ENCODE results near the gene VAMP8. TPM values are rescaled to one million over a fixed set of nuclear protein-coding genes. Genes with fewer than 3 reads are reported as not detected.
A peak's percentile ranks its signal among the peaks of the same experiment; 100 is the strongest.

The VAMP8 gene
- total and polyA plus RNA-seq, 2 donors (not counting 3 experiments of a cell fraction or from before 2014, with no cell fraction given): 39.0 to 68.7 TPM

DNA sequence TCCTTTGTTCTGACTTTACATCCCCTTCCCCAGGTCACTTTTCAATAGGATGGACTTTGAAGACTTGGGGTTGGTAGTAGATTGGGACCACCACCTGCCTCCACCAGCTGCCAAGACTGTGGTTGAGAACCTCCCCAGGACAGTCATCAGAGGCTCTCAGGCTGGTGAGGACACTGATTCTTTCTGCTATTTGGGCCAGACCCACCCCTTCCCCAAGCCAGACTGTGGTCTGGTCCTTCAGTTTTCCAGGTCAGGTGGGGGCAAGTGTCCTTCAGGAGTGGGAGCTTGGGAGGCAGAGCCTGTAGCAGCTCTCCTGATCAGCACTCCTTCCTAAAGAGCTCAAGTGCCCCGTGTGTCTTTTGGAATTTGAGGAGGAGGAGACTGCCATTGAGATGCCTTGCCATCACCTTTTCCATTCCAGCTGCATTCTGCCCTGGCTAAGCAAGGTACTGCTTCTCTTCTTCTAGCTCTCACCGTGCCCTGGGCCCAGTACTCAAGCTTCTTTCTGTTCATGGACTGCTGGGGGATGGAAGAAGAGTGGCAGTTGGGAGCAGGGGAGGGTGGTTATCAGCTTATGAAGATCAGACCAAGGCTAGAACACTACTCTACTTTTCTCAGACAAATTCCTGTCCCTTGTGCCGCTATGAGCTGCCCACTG, 19.2 kb downstream of the VAMP8 start:
- Histone ChIP-seq H4K20me1 (replicated peaks; ENCODE audit: control insufficient read depth, extremely low read depth, insufficient read depth, low read length) (no peaks in the 10 kb centered on the region), H2AFZ (ENCODE audit: low read depth, low read length) (no peak overlapping the region), H3K4me1 (ENCODE audit: control insufficient read depth, extremely low read depth, insufficient read depth, low read length) (peaks cover 17% of the 10 kb centered on the region), H3K36me3 (ENCODE audit: control insufficient read depth in 2 of 2, extremely low read depth in 1 of 2, insufficient read depth in 2 of 2, low read length in 2 of 2) (peaks cover 0 to 36% of the 10 kb centered on the region in 2 experiments), H3K79me2 (ENCODE audit: control insufficient read depth, insufficient read depth, low read length) (peaks cover 21% of the 10 kb centered on the region), H3K9ac (replicated peaks; ENCODE audit: extremely low read depth, insufficient read depth, low read length) (peak overlapping the region; percentile 77), H3K27me3 (ENCODE audit: control insufficient read depth in 2 of 2, insufficient read depth in 2 of 2, low read length in 2 of 2) (no peaks in the 10 kb centered on the region), H3K27ac (ENCODE audit: insufficient read depth, low read depth, low read length) (no peak overlapping the region), H3K9me1 (replicated peaks; ENCODE audit: control insufficient read depth, extremely low read depth, insufficient read depth, low read length) (no peaks in the 10 kb centered on the region), H3K4me2 (ENCODE audit: insufficient read depth, low read length) (peak overlapping the region; percentile 58), H3K4me3 (replicated peaks in 1 of 3; ENCODE audit: insufficient read depth in 1 of 3, low read depth in 1 of 3, low read length in 3 of 3) (peak overlapping the region in 2 of 3 experiments; percentile 62 to 94), H3K9me3 (replicated peaks; ENCODE audit: control insufficient read depth, insufficient read depth, low read length) (no peaks in the 10 kb centered on the region)
- TF ChIP-seq POLR2A (IDR thresholded peaks at IDR 0.05; ENCODE audit: low read depth, low read length) (no peak), POLR2AphosphoS5 (IDR thresholded peaks at IDR 0.05; ENCODE audit: insufficient read depth, low read depth, low read length) (no peak), FOS (IDR thresholded peaks at IDR 0.05; ENCODE audit: borderline replicate concordance, insufficient read depth, low read length) (no peak), MYC (IDR thresholded peaks at IDR 0.05; ENCODE audit: low read depth, low read length) (no peak), GATA2 (IDR thresholded peaks at IDR 0.05; ENCODE audit: insufficient read depth, insufficient read length, low read depth, low read length) (no peak), JUN (IDR thresholded peaks at IDR 0.05; ENCODE audit: borderline replicate concordance, insufficient read depth, insufficient read length, low read depth) (no peak), EZH2 (IDR thresholded peaks at IDR 0.05; ENCODE audit: borderline replicate concordance, low read depth, low read length, severe bottlenecking) (no peak)
- TF ChIP-seq, protein P1, sequence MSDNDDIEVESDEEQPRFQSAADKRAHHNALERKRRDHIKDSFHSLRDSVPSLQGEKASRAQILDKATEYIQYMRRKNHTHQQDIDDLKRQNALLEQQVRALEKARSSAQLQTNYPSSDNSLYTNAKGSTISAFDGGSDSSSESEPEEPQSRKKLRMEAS (IDR thresholded peaks at IDR 0.05; ENCODE audit: insufficient read depth, insufficient read length): no peak
- TF ChIP-seq, protein P2, sequence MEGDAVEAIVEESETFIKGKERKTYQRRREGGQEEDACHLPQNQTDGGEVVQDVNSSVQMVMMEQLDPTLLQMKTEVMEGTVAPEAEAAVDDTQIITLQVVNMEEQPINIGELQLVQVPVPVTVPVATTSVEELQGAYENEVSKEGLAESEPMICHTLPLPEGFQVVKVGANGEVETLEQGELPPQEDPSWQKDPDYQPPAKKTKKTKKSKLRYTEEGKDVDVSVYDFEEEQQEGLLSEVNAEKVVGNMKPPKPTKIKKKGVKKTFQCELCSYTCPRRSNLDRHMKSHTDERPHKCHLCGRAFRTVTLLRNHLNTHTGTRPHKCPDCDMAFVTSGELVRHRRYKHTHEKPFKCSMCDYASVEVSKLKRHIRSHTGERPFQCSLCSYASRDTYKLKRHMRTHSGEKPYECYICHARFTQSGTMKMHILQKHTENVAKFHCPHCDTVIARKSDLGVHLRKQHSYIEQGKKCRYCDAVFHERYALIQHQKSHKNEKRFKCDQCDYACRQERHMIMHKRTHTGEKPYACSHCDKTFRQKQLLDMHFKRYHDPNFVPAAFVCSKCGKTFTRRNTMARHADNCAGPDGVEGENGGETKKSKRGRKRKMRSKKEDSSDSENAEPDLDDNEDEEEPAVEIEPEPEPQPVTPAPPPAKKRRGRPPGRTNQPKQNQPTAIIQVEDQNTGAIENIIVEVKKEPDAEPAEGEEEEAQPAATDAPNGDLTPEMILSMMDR (IDR thresholded peaks at IDR 0.05; ENCODE audit: extremely low read depth in 1 of 2, insufficient read depth in 1 of 2, low read depth in 1 of 2, low read length in 2 of 2): no peak
- CTCF ChIA-PET: interaction anchor here (1.2 to 1.3 kb wide), 2 partner anchors 9 to 45 kb away, joined by 3 read pairs; no protein-coding TSS in a partner anchor
- POLR2A ChIA-PET: interaction anchor here (0.9 to 1.2 kb wide), 2 partner anchors 9 to 35 kb away, joined by 3 to 4 read pairs; partner anchors contain the start of gene GGCX
- dilution Hi-C loops (cut with MboI; ENCODE audit: extremely low pct_ligation_motif_present, low sequenced_read_pairs) (no loop called here), intact Hi-C loops (cut with micrococcal nuclease) (no loop called here)
- BruUV-seq (replicated peaks): no TSS peak
- DNase-seq (ENCODE audit: low read depth, low spot score) (no peak), FAIRE-seq (no peak)

Data from endothelial cell of umbilical vein (primary cell).